Neuronal stem cell (in vitro differentiated cells): ENCODE results near the gene CERS5.

ENCODE experiments used
- DNase-seq: peaks from one replicate; pipeline ENCODE4 v3.0.0-alpha.2; 2013; ENCODE audit warnings: low spot score
- H2AFZ ChIP-seq: one replicate; pipeline ENCODE4 v1.6.1; 2013; ENCODE audit warnings: mild to moderate bottlenecking, low read length, inconsistent platforms
- H2AK5ac ChIP-seq: 2 replicates; pipeline ENCODE4 v1.6.1; 2013; ENCODE audit warnings: low read depth, mild to moderate bottlenecking, inconsistent platforms, low read length, moderate library complexity, mixed read lengths
- H2BK120ac ChIP-seq: 2 replicates; pipeline ENCODE4 v1.6.1; 2013; ENCODE audit warnings: low read depth, mild to moderate bottlenecking, inconsistent platforms, low read length, moderate library complexity, mixed read lengths
- H2BK12ac ChIP-seq: one replicate; pipeline ENCODE4 v1.6.1; 2013; ENCODE audit warnings: low read length, inconsistent platforms
- H2BK15ac ChIP-seq: 2 replicates; pipeline ENCODE4 v1.6.1; 2013; ENCODE audit warnings: mild to moderate bottlenecking, low read length, inconsistent platforms, mixed read lengths
- H2BK5ac ChIP-seq: one replicate; pipeline ENCODE4 v1.6.1; 2013; ENCODE audit warnings: inconsistent platforms, mild to moderate bottlenecking, low read length, moderate library complexity
- H3K14ac ChIP-seq: one replicate; pipeline ENCODE4 v1.6.1; 2013; ENCODE audit warnings: low read length, inconsistent platforms
- H3K18ac ChIP-seq: 2 replicates; pipeline ENCODE4 v1.6.1; 2013; ENCODE audit warnings: low read length, inconsistent platforms
- H3K23ac ChIP-seq: 2 replicates; pipeline ENCODE4 v1.6.1; 2013; ENCODE audit warnings: low read depth, mild to moderate bottlenecking, mixed read lengths, low read length, inconsistent platforms; ENCODE audit not compliant: poor library complexity
- H3K27ac ChIP-seq: replicated peaks from 3 replicates; pipeline ENCODE4 v1.5.1; 2013; ENCODE audit warnings: low read length, inconsistent platforms
- H3K27me3 ChIP-seq, 3 experiments: 2 replicates each; pipeline ENCODE4 v1.6.1; 2013; ENCODE audit warnings: low read length in 3 of 3, mild to moderate bottlenecking in 2 of 3, inconsistent platforms in 1 of 3, low read depth in 1 of 3, mixed read lengths in 1 of 3, moderate library complexity in 1 of 3; ENCODE audit not compliant: control insufficient read depth in 3 of 3, insufficient read depth in 3 of 3
- H3K36me3 ChIP-seq, 2 donors: replicated peaks in 1 of 2; 2 replicates each; pipeline ENCODE4 v1.6.1; 2013; ENCODE audit warnings: low read length in 2 of 2; ENCODE audit not compliant: control insufficient read depth in 2 of 2, insufficient read depth in 2 of 2
- H3K4ac ChIP-seq: 2 replicates; pipeline ENCODE4 v1.6.1; 2013; ENCODE audit warnings: inconsistent platforms, mild to moderate bottlenecking, low read length, moderate library complexity
- H3K4me1 ChIP-seq, 2 donors: 1 replicate in 1 of 2; 2 replicates in 1 of 2; pipeline ENCODE4 v1.6.1; 2013; ENCODE audit warnings: low read length in 2 of 2, low read depth in 1 of 2; ENCODE audit not compliant: control insufficient read depth in 2 of 2, insufficient read depth in 1 of 2
- H3K4me2 ChIP-seq: one replicate; pipeline ENCODE4 v1.6.1; 2013; ENCODE audit warnings: mild to moderate bottlenecking, low read length, inconsistent platforms; ENCODE audit not compliant: insufficient read depth, poor library complexity, severe bottlenecking
- H3K4me3 ChIP-seq, 2 donors: 2 replicates each; pipeline ENCODE4 v1.5.1; 2013; ENCODE audit warnings: low read length in 2 of 2, mild to moderate bottlenecking in 2 of 2, inconsistent platforms in 1 of 2, moderate library complexity in 1 of 2
- H3K79me1 ChIP-seq: one replicate; pipeline ENCODE4 v1.6.1; 2013; ENCODE audit warnings: low read depth, mild to moderate bottlenecking, inconsistent platforms, low read length, moderate library complexity
- H3K9ac ChIP-seq: one replicate; pipeline ENCODE4 v1.6.1; 2013; ENCODE audit warnings: mild to moderate bottlenecking, low read depth, low read length, inconsistent platforms; ENCODE audit not compliant: poor library complexity
- H3K9me3 ChIP-seq, 2 donors: replicated peaks in 1 of 2; 2 replicates each; pipeline versions ENCODE3 to v1.6.1; 2013; ENCODE audit warnings: low read length in 2 of 2, mild to moderate bottlenecking in 2 of 2, inconsistent platforms in 1 of 2, low read depth in 1 of 2, mixed read lengths in 1 of 2, moderate library complexity in 1 of 2; ENCODE audit not compliant: control insufficient read depth in 2 of 2, insufficient read depth in 1 of 2
- H4K8ac ChIP-seq: one replicate; pipeline ENCODE4 v1.6.1; 2013; ENCODE audit warnings: low read depth, mild to moderate bottlenecking, inconsistent platforms, low read length, moderate library complexity
- H4K91ac ChIP-seq: one replicate; pipeline ENCODE4 v1.6.1; 2013; ENCODE audit warnings: low read length, low read depth, mild to moderate bottlenecking, inconsistent platforms; ENCODE audit not compliant: poor library complexity
- WGBS, 2 donors: extraction: QIAGEN DNeasy Blood & Tissue Kit; methylation state at CpG; one replicate each; pipeline ENCODE4 v1.1.7; 2013; ENCODE audit warnings: missing lambda C conversion rate in 2 of 2, mixed read lengths in 1 of 2; ENCODE audit not compliant: insufficient read length in 2 of 2, insufficient replicate concordance in 1 of 2; ENCODE audit errors: extremely low coverage in 2 of 2; 5-methylcytosine and 5-hydroxymethylcytosine counted together

Gene CERS5

DNA sequence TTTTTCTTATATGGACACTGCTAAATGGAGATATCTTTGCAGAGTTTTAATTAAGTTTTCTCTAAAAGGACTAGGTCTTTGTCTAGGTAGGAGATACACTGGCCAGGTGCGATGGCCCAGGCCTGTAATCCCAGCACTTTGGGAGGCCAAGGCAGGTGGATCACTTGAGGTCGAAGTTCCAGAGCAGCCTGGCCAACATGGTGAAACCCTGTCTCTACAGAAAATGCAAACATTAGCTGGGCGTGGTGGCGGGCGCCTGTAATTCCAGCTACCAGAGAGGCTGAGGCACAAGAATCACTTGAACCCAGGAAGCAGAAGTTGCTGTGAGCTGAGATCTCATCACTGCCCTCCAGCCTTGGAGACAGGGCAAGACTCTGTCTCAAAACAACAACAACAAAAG, 17.1 kb upstream of the CERS5 start:
- Histone ChIP-seq H2BK120ac (no peak overlapping the region), H3K14ac (no peak overlapping the region), H4K91ac (no peak overlapping the region), H3K27me3 (no peaks in the 10 kb centered on the region), H2BK12ac (no peak overlapping the region), H3K27ac (no peak overlapping the region), H3K9ac (no peak overlapping the region), H3K23ac (no peak overlapping the region), H3K18ac (no peak overlapping the region), H3K4me2 (no peak overlapping the region), H3K79me1 (no peaks in the 10 kb centered on the region), H2BK5ac (no peak overlapping the region), H3K4ac (no peak overlapping the region), H2AFZ (no peak overlapping the region), H4K8ac (no peak overlapping the region), H2BK15ac (no peak overlapping the region), H3K4me3 (no peak overlapping the region), H3K9me3 (no peaks in the 10 kb centered on the region), H2AK5ac (no peak overlapping the region), H3K4me1 (no peaks in the 10 kb centered on the region), H3K36me3 (peaks cover 2 to 43% of the 10 kb centered on the region in 2 donors)
- DNase-seq: no peak
- no CpG with 5 or more reads among the region's 5 CpGs for WGBS, 2 donors

DNA sequence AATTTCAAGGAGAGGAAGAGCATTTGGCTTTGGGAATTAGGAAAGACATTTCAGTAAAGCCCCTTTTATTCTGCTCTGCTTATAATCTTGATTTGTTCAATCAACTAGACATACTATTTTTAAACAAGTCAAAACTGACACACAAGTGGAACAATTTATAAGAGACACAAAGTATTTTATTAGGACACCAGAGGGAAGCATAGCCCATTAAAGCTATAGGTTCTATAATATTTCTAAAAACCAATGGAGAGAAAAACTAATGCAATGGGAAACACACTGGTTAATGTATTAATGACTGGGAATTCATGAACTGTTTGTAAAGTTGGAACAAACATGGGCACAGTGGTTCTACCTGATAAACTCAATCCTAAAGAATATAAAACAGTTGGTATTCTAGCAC, 15.3 kb upstream of the CERS5 start:
- H3K4ac ChIP-seq: no peak overlapping the region

DNA sequence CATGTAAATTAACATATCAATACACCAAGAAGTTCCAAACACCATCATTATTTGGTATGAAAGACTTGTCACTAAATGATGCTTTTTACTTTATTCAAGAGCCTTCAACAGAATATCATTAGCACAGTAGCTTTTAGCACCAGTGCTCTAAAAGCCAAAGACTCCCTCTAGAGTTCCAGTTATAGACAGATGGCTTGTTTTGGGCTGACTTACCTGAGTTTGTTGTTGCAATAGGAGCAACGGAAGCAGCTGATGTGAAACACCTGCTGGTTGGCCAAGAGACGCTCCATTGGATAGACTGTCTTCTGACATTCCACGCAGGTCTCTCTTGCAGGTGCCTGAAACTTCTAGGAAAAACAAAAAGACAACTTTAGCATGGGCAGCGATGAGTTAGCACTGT, 14.5 kb upstream of the CERS5 start:
- Histone ChIP-seq H3K4me3 (no peak overlapping the region), H3K4me1 (no peaks in the 10 kb centered on the region), H2AK5ac (no peak overlapping the region), H3K27me3 (no peaks in the 10 kb centered on the region), H3K23ac (no peak overlapping the region), H2BK15ac (no peak overlapping the region), H3K4me2 (no peak overlapping the region), H4K8ac (no peak overlapping the region), H2AFZ (no peak overlapping the region), H3K4ac (no peak overlapping the region), H3K18ac (no peak overlapping the region), H4K91ac (no peak overlapping the region), H2BK12ac (no peak overlapping the region), H3K14ac (no peak overlapping the region), H2BK5ac (no peak overlapping the region), H2BK120ac (no peak overlapping the region), H3K9ac (no peak overlapping the region), H3K36me3 (peaks cover 7 to 48% of the 10 kb centered on the region in 2 donors), H3K27ac (no peak overlapping the region), H3K9me3 (no peaks in the 10 kb centered on the region), H3K79me1 (no peaks in the 10 kb centered on the region)
- DNase-seq: no peak
- no CpG with 5 or more reads among the region's 4 CpGs for WGBS, 2 donors

More for the DNA sequence above, 15.3 kb upstream of the CERS5 start:
- Histone ChIP-seq H3K27ac (no peak overlapping the region), H3K23ac (no peak overlapping the region), H3K9me3 (no peaks in the 10 kb centered on the region), H2BK120ac (no peak overlapping the region), H3K36me3 (peaks cover 3 to 41% of the 10 kb centered on the region in 2 donors), H2AK5ac (no peak overlapping the region), H3K79me1 (no peaks in the 10 kb centered on the region), H3K9ac (no peak overlapping the region), H3K4me2 (no peak overlapping the region), H2BK5ac (no peak overlapping the region), H3K4me1 (no peaks in the 10 kb centered on the region), H3K27me3 (no peaks in the 10 kb centered on the region), H3K14ac (no peak overlapping the region), H4K91ac (no peak overlapping the region), H2BK12ac (no peak overlapping the region), H3K18ac (no peak overlapping the region), H4K8ac (no peak overlapping the region), H2BK15ac (no peak overlapping the region), H2AFZ (no peak overlapping the region), H3K4me3 (no peak overlapping the region)
- DNase-seq: no peak

DNA sequence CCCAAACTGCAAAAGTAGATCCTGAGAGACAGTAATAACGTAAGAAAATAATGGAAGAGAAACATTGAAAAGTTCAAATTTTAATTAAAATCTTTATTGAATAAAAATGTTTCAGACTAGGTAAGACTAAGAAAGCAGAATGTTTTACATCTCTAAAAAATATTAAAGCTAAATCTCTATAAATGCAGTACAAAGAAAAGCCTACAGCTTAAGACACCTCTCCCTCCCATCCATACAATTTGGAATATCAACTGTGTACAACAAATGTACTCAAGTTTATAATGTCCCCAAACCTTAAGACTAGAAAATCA, 8.5 kb upstream of the CERS5 start:
- Histone ChIP-seq H3K4me3 (no peak overlapping the region), H2BK5ac (no peak overlapping the region), H3K36me3 (peaks cover 7 to 38% of the 10 kb centered on the region in 2 donors), H3K27ac (no peak overlapping the region), H3K23ac (no peak overlapping the region), H2BK15ac (no peak overlapping the region), H3K14ac (no peak overlapping the region), H3K18ac (no peak overlapping the region), H3K27me3 (no peaks in the 10 kb centered on the region), H4K8ac (no peak overlapping the region), H2BK120ac (no peak overlapping the region), H2AFZ (no peak overlapping the region), H2BK12ac (no peak overlapping the region), H3K4me1 (no peaks in the 10 kb centered on the region), H3K4me2 (no peak overlapping the region), H4K91ac (no peak overlapping the region), H3K9ac (no peak overlapping the region), H2AK5ac (no peak overlapping the region), H3K79me1 (no peaks in the 10 kb centered on the region), H3K4ac (no peak overlapping the region), H3K9me3 (peaks cover 0 to 3% of the 10 kb centered on the region in 2 donors)
- DNase-seq: no peak
- no CpG with 5 or more reads among the region's 1 CpG for WGBS, 2 donors
